Inflammatory macrophage treated with lipopolysaccharide for 4 hours (primary cell): ENCODE data around the gene ZNF735.
"Not testable (repeated sequence)": the region's sequence is repeated elsewhere in the genome, so short reads cannot be mapped to it uniquely, and the experiment has no call there.

ENCODE experiments used
- DNase-seq: peaks from one replicate; pipeline ENCODE4 v3.0.0-alpha.2; 2020

Gene ZNF735

DNA sequence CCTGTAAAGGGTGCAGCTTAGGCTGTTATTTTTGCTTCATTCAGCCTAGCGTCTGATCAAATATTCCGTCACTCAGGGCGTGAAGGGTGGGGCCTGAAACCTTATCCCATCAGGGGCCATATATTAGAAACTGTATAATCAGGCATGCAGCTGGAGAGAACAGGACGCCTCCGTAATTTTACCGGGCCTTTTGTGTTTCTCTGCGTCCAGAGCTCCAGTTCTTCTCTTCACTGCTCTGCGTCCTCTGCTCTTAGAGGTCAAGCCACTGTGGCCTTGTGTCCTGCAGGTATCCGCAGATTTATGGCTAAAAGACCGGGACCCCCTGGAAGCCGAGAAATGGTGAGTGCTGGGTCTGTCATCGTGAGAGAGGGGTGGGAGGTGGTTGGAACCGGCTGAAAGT lies at the start of gene ZNF735:
TSS of gene ZNF735 (plus strand) at position 301 of the 400 bp plus-strand sequence. CDS start at position 301, 0 bp downstream.
- DNase-seq, result no peak

DNA sequence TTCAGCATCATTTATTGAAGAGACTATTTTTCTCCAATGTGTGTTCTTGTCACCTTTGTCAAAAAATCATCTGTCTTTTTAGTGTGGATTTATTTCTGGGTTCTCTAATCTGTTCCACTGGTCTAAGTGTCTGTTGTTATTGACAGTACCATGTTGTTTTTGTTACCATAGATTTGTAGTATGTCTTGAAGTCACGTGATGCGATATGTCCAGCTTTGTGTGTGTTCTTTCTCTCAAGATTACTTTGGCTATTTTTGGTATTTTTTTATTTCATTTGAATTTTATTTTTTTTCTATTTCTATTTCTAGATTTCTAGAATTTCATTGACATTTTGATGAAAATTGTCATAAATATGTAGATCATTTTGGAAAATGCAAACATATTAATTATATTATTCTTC lies 36.0 kb upstream of the ZNF735 start:
- DNase-seq, result not testable (repeated sequence)

DNA sequence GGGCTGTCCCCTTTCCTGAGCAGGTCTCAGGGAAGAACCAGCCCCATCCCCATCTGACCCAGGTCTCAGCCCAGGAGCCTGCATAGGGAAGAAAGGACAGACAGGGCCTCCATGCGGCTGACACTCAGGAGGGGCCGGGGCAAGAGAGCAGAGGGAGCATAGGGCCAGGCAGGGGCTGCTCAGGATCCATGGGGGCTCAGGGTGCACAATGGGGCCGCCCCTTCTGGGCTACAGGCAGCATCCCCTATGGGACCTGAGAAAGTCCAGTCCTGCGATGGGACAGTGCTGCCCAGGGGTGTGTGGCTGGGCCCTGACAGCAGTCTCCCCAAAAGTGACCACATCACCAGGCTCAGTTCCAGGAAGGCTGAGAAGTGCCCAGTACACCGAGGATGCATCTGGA lies 32.7 kb upstream of the ZNF735 start:
- no peak for DNase-seq

DNA sequence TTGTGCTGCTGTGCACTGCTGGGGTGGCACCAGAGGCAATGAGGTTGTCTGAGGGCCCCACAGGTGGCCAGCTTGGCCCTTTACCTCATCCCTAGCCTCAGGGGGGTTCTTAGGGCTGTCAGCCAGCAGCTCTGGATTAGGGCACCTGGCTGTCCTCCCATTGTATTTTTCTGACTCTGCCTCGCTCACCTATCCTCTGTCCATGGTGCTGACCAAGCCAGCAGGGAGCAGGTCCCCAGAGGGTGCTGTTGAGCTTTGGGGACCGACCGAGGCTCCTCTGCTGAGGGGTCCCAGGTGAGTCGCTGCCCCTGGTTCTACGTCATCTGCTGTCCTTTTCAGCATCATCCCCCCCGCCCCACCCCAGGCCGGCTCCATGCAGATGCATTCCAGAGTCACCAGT lies 32.1 kb upstream of the ZNF735 start:
- DNase-seq, result no peak

DNA sequence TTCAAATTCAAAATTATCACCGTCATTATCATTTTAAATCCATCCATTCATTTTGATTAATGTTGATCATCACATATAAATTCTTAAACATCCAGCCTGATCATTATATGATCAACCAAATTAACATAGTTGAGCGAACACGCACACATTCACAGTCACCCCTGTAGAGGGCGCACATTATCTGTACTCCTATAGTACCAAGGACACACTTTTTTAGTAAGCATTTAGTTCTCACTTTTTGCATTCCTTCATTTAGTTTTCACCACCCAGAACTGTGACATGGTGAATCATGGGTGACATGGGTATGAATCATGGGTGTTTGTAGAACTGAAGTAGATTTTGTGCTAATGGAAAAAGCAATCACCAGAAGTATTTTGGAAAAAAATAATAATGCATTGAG lies 26.0 kb upstream of the ZNF735 start:
- no peak for DNase-seq

DNA sequence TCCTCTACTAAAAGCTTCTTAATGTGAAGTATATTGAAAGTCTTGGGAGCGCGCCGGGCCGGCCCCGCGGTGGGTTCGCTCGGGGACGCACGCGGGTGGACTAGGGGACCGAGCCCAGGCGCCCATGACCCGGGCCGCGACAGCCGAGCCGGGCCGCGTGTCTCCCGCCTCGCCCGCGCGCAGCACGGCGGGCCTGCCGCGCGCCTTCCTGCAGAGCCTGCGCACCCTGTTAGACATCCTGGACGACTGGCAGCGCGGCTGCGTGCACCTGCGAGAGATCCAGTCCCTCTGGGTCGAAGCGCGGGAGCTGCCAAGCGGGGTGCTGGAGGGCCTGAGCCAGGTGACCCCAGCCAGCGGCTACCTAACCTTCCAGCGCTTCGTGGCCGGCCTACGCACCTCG lies 25.4 kb upstream of the ZNF735 start:
- DNase-seq, result no peak

DNA sequence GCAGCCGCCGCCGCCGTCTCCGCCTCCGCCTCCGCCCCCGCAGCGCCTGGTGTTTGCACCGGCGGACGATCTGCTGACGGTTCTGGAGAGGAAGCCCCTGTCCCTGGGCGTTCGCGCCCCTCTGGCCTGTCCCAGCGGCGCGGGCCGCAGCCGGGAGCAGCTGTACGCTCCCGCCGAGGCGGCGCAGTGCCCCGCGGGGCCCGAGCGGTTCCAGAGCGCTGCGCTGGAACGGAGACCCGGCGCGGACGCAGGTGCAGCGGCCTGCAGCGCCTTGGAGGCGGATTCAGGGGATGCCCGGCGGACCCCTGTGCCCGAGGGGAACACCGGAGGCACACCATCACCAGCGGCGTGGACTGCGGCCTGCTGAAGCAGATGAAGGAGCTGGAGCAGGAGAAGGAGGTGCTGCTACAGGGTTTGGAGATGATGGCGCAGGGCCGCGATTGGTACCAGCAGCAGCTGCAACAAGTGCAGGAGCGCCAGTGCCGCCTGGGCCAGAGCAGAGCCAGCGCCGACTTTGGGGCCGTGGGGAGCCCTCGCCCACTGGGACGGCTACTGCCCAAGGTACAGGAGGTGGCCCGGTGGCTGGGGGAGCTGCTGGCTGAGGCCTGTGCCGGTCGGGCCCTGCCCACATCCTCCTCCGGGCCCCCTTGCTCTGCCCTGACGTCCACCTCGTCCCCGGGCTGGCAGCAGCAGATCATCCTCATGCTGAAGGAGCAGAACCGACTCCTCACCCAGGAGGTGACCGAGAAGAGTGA lies 24.8 kb upstream of the ZNF735 start:
- no peak for DNase-seq

DNA sequence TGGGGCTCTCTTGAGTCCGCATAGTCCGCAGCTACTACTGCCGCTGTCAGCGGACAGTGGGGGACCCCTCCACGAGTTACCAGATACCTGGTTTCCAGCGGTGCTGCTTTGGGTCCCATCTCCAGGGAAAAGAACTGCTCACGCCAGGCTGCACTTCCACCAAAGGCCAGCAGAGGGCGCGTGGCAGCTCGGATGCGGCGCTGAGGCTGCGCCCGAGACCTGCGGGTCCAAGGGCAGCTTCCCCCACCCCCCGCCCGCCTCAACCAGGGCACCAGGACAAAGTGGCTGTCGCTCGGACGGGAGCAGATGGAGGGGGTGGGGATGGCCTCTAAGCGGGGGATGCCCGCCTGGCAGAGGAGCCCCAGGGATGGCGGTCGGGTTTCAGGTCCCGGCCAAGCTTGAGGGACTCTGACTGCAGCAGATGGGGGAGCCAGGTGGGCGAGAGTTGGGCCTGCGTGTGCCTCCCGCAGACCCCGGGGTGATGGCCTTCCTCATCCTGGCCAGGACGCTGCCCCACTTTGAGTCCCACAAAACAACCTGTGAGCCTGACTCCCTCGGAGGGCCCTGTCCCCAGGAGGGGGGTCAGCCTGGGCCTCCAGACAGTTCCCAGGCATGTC lies 23.8 kb upstream of the ZNF735 start:
- DNase-seq, result no peak

DNA sequence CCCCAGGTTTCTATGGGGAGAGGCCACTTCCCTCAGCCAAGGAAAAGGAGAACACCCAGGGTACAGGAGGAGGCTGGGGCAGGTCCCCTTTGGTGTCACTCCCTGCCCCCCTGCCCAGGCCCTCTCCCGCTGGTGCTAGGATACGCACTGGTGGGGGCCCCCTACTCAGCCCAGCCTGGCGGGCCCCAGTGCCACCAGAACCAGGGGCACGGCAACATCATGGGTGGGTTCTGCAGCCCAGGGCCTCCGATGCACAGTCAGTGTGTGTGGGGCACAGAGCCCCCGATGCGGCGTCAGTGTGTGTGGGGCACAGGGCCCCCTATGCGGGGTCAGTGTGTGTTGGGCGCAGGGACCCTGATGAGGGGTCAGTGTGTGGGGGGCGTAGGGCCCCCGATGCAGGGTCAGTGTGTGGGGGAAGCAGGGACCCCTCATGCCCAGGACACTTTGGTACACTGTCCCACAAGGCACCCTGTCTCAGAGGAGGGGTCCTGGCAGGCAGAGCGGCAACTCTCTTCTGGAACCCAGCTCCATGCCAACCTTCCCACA lies 23.1 kb upstream of the ZNF735 start:
- DNase-seq, result no peak

DNA sequence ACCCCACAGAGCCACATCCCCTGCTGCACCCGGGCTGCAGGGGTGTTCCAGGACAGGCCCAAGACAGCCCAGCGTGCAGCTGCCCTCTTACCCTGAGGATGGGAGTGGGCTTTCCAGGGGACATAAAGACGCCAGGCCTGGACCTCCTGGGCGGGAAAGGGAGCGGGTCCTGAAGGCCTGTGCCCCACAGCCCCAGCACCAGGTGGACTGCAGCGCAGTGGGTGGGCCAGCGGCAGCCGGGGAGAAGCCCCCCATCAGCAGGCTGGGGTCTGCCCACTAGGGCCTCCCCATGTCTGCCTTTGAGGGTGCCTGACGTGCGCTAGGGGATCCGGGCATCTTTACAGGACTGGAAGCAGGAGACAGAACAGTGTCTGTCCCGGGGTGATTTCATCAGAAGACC lies 22.6 kb upstream of the ZNF735 start:
- no peak for DNase-seq

DNA sequence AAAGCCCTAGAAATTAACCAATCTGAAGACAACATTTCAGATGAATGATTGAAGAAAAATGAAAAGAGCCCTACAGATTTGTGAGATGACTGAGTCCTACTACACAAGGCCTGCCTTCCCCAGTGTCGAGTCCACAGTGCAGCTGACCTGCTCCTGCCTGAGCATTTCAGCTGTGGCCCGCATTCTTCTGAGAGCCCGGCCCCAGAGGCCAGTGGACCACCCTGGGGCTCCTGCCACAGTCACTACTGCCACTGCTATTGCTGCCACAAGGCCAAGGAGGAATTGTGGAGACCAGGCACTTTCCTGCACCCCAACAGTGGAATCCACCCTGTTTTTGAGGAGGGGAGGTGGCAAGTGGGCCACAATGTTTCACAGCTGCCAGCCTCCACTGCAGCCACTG lies 19.6 kb upstream of the ZNF735 start:
- no peak for DNase-seq

DNA sequence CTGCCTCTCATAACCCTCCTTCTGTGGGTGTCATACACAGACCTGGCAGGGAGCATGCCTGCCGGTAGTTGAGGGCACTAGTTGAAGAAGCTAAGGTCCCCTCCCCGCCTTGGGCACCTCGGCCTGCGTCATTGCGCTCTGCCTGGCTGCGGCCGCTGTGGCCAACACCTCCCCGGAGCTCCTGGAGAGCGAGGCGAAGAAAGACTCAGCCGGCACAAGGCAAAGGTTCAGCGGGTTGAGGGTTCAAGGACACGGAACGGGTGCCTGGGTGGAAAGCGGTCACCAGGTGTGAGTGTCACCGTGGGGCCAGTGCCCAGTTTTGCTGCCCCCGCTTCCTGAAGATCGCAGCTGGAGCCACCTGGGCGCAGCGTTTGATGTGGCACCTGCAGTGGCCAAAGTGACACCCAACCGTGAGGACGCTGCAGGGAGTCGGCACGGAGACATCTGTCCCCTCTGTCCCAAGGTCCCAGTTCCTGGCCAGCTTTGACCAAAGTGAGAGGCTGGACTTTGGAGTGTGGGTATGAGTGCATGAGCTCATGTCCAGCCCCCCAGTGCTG lies 14.8 kb upstream of the ZNF735 start:
- no peak for DNase-seq

DNA sequence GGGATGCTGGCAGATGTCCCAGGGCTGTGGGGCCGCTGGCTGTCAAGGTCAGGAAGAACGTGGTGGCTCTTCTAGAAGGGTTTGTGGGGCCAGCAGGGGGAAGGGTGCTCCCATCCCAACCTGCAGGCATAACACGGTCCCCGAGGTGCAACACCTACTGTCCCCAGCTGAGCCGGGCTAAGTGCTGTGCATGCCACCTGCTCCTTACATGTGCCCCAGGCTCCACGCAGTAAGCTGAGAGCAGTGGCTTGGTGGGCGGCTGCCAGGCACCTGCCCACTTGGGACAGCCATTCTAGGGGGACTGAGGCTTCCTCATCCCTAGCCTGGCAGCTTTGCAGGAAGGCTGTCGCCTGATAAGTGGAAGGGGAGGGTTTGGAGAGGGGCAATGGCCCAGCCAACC lies 14.2 kb upstream of the ZNF735 start:
- no peak for DNase-seq

DNA sequence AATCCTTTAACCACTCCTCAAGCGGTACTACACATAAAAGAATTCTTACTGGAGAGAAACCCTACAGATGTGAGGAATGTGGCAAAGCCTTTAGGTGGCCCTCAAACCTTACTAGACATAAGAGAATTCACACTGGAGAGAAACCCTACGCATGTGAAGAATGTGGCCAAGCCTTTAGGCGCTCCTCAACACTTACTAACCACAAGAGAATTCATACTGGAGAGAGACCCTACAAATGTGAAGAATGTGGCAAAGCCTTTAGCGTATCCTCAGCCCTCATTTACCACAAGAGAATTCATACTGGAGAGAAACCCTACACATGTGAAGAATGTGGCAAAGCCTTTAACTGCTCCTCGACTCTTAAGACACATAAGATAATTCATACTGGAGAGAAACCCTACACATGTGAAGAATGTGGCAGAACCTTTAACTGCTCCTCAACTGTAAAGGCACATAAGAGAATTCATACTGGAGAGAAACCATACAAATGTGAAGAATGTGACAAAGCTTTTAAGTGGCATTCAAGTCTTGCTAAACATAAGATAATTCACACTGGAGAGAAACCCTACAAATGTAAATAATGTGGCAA lies 12.8 kb downstream of the ZNF735 start:
- not testable (repeated sequence) for DNase-seq

DNA sequence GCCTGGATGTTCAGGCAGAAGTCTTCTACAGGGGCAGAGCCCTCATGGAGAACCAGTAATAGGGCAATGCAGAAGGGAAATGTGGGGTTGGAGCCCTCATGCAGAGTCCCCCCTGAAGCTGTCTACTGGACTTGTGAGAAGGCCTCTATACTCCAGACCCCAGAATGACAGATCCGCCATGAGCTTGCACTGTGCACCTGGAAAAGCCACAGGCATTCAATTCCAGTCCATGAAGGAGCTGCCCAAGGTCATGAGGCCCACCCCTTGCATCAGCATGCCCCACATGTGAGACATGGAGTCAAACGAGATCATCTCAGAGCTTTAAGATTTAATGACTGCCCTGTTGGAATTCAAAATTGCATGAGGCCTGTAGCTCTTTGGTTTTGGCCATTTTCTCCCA lies 16.4 kb downstream of the ZNF735 start:
- no peak for DNase-seq

DNA sequence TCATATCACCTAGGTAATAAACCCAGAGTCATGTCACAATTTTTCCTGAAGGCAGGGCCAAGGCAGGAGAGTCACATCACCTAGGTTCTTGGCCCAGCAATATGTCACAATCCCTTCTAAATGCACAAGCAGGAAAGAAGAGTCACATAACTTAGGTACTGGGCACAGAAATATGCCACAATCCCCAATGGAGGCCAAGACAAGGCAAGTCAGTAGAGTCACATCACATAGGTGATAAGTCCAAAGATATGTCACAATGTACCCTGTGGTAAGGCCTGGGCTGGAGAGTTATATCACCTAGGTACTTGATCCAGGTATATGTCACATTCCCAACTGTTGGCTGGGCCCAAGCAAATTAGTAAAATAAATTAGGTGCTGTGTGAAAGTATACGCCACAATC lies 21.2 kb downstream of the ZNF735 start, which contains the start of gene ZNF679:
TSS of gene ZNF679 (plus strand) at position 301 of the 400 bp plus-strand sequence. CDS start 20,644 bp downstream, outside the sequence.
- not testable (repeated sequence) for DNase-seq

DNA sequence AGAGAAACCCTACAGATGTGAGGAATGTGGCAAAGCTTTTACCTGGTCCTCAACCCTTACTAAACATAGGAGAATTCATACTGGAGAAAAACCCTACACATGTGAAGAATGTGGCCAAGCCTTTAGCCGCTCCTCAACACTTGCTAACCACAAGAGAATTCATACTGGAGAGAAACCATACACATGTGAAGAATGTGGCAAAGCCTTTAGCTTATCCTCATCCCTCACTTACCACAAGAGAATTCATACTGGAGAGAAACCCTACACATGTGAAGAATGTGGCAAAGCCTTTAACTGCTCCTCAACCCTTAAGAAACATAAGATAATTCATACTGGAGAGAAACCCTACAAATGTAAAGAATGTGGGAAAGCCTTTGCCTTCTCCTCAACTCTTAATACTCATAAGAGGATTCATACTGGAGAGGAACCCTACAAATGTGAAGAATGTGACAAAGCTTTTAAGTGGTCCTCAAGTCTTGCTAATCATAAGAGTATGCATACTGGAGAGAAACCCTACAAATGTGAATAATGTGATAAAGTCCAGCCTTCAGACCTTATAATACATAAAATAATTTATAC lies 59.4 kb downstream of the ZNF735 start:
- no peak for DNase-seq
